ENCODE measurements around the gene TFB1M.

GRCh38 chr6:155275808-155276480, 38.3 kb downstream of the TFB1M start:
- TF ChIP-seq ZNF423 (tag by site-specific recombination; IDR thresholded peaks at IDR 0.05) (no peak), CTCF (tag by site-specific recombination; IDR thresholded peaks at IDR 0.05) (no peak), ZNF2 (tag by site-specific recombination; IDR thresholded peaks at IDR 0.05) (no peak), ZSCAN4 (tag by site-specific recombination; IDR thresholded peaks at IDR 0.05) (no peak), YY1 (tag by site-specific recombination; IDR thresholded peaks at IDR 0.05) (no peak), SETDB1 (IDR thresholded peaks at IDR 0.05; ENCODE audit: insufficient read length, low read length) (no peak), ZNF639 (tag by site-specific recombination; IDR thresholded peaks at IDR 0.05) (no peak), ZNF274 (IDR thresholded peaks at IDR 0.05; ENCODE audit: low read length) (no peak), ZNF274 (tag by site-specific recombination; IDR thresholded peaks at IDR 0.05; ENCODE audit: borderline replicate concordance) (no peak), ZNF449 (tag by site-specific recombination; IDR thresholded peaks at IDR 0.05) (no peak), ZNF394 (tag by site-specific recombination; IDR thresholded peaks at IDR 0.05; ENCODE audit: borderline replicate concordance) (no peak), ZFP37 (tag by site-specific recombination; IDR thresholded peaks at IDR 0.05) (no peak), ATF2 (tag by site-specific recombination; IDR thresholded peaks at IDR 0.05; ENCODE audit: low read depth) (no peak), GLI4 (tag by site-specific recombination; IDR thresholded peaks at IDR 0.05) (no peak), ZNF341 (tag by site-specific recombination; IDR thresholded peaks at IDR 0.05; ENCODE audit: low read depth) (no peak)
